PFSK-1 (cell line): ENCODE data around the gene NR3C2.

Source experiments
- POLR2AphosphoS5 ChIP-seq: IDR thresholded peaks from 2 replicates; pipeline ENCODE4 v1.6.1; 2012; ENCODE audit warnings: low read depth, mild to moderate bottlenecking, control low read depth, low read length, moderate library complexity
- REST ChIP-seq, 2 experiments: IDR thresholded peaks; 2 replicates each; pipeline versions ENCODE4 v1.6.1 to v1.8.0; 2011 to 2012; ENCODE audit warnings: low read depth in 2 of 2, low read length in 2 of 2, control low read depth in 1 of 2, inconsistent platforms in 1 of 2, mild to moderate bottlenecking in 1 of 2, moderate library complexity in 1 of 2; ENCODE audit not compliant: insufficient read depth in 1 of 2
- TAF1 ChIP-seq: IDR thresholded peaks from 2 replicates; pipeline ENCODE4 v1.6.1; 2012; ENCODE audit warnings: low read length, control low read depth, borderline replicate concordance; ENCODE audit not compliant: insufficient read depth

- no peak for TF ChIP-seq REST (IDR thresholded peaks at IDR 0.05; ENCODE audit: insufficient read depth in 1 of 2, low read depth in 2 of 2, low read length in 2 of 2)
- TF ChIP-seq POLR2AphosphoS5 = no peak
- no peak for TF ChIP-seq TAF1
Measured at GRCh38 chr4:148184922-148185321, 257.3 kb downstream of the NR3C2 start.
